Measurements from ENCODE around the gene ZFAND3.

DNA sequence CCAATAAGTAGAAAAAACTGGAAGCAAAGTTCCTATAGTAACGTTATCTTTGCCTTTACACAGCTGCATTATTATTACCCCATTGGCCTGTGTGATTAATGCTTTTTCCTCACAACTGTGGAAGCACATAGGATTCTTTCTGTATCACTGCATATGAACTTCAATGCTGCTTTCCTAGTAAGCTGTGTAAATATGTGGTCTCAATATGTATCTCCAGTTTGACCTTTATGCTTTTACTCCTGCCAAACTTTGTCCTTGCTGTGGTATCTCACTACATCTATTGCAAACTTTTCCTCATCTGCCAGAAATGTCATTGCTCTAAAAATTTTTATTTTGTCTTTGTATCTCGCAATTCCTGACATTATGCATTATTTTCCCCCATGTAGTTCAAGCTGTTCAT, 168.6 kb downstream of the ZFAND3 start:
- TF ChIP-seq EZH2 (IDR thresholded peaks at IDR 0.05; ENCODE audit: borderline replicate concordance, low read length) (no peak), CTCF (IDR thresholded peaks at IDR 0.05; ENCODE audit: low read length) (no peak)

Data from OCI-LY1 (cell line).